NCI-H2107 treated with DMSO at 0.1 percent for 48 hours (cell line): ENCODE data around the gene TMPRSS6.

ENCODE experiments used
- DNase-seq: peaks from one replicate; lab custom pipeline; 2025; ENCODE audit not compliant: unreplicated experiment; lab: John Stamatoyannopoulos, UW

The TMPRSS6 gene

GRCh38 chr22:37109242-37109917, at the start of gene TMPRSS6:
Gene TMPRSS6 (minus strand): TSS chr22:37109713. CDS start chr22:37103417, 6,296 bp downstream.
- DNase-seq, result peak; percentile 83

GRCh38 chr22:37158963-37159290, 49.4 kb upstream of the TMPRSS6 start:
- DNase-seq, result no peak

- DNase-seq, result no peak
Measured at GRCh38 chr22:37157516-37158285, 48.2 kb upstream of the TMPRSS6 start.

- no peak for DNase-seq
Measured at GRCh38 chr22:37156686-37157435, 47.3 kb upstream of the TMPRSS6 start.

GRCh38 chr22:37155971-37156370, 46.5 kb upstream of the TMPRSS6 start:
- DNase-seq, result no peak

GRCh38 chr22:37154925-37155712, 45.6 kb upstream of the TMPRSS6 start:
- no peak for DNase-seq

GRCh38 chr22:37153901-37154300, 44.4 kb upstream of the TMPRSS6 start:
- no peak for DNase-seq

GRCh38 chr22:37151401-37151800, 41.9 kb upstream of the TMPRSS6 start:
- no peak for DNase-seq

- DNase-seq, result no peak
Measured at GRCh38 chr22:37150701-37151100, 41.2 kb upstream of the TMPRSS6 start.

GRCh38 chr22:37148742-37149665, 39.5 kb upstream of the TMPRSS6 start:
- DNase-seq, result no peak

GRCh38 chr22:37148031-37148651, 38.6 kb upstream of the TMPRSS6 start:
- DNase-seq, result no peak

GRCh38 chr22:37147186-37147990, 37.9 kb upstream of the TMPRSS6 start:
- no peak for DNase-seq

GRCh38 chr22:37146507-37147180, 37.1 kb upstream of the TMPRSS6 start:
- DNase-seq, result no peak

- no peak for DNase-seq
Measured at GRCh38 chr22:37146051-37146385, 36.5 kb upstream of the TMPRSS6 start.

GRCh38 chr22:37145180-37146050, 35.9 kb upstream of the TMPRSS6 start:
- no peak for DNase-seq

GRCh38 chr22:37144180-37144554, 34.7 kb upstream of the TMPRSS6 start:
- DNase-seq, result no peak

- DNase-seq, result no peak
Measured at GRCh38 chr22:37141971-37142370, 32.5 kb upstream of the TMPRSS6 start.
